GM23338 (cell line): Measurements from ENCODE around the gene ATP10B. TPM values are rescaled to one million over a fixed set of nuclear protein-coding genes. Genes with fewer than 3 reads are reported as not detected.

Experiments used
- ATAC-seq: fragments of 200-7000 bp; cut with Tn5 transposase; 3 replicates; pipeline ENCODE4 v1.9.1; 2020
- DNase-seq: peaks from one replicate; pipeline ENCODE4 v3.0.0-alpha.2; 2015; ENCODE audit warnings: low spot score
- H2AFZ ChIP-seq: fragments of 200-600 bp; sonication (generic); 2 replicates; pipeline ENCODE4 v1.8.0; 2016; ENCODE audit warnings: antibody characterized with exemption, mild to moderate bottlenecking, moderate library complexity
- H3F3A ChIP-seq: fragments of 200-600 bp; sonication (generic); replicated peaks from 2 replicates; pipeline ENCODE4 v1.8.0; 2017; ENCODE audit warnings: antibody characterized with exemption, mixed run types, low read depth
- H3K27ac ChIP-seq: fragments of 200-600 bp; sonication (generic); 2 replicates; pipeline ENCODE4 v1.6.1; 2016; ENCODE audit warnings: low read depth
- H3K27me3 ChIP-seq: fragments of 200-600 bp; sonication (generic); 2 replicates; pipeline ENCODE4 v1.8.0; 2016; ENCODE audit warnings: mild to moderate bottlenecking, mixed run types, moderate library complexity; ENCODE audit not compliant: insufficient read depth
- H3K36me3 ChIP-seq: fragments of 200-600 bp; sonication (generic); 2 replicates; pipeline ENCODE4 v1.8.0; 2016; ENCODE audit warnings: mild to moderate bottlenecking; ENCODE audit not compliant: insufficient read depth
- H3K4me1 ChIP-seq: fragments of 200-600 bp; sonication (generic); 2 replicates; pipeline ENCODE4 v1.8.0; 2016; ENCODE audit warnings: mild to moderate bottlenecking, moderate library complexity; ENCODE audit not compliant: insufficient read depth
- H3K4me2 ChIP-seq: fragments of 200-600 bp; sonication (generic); 2 replicates; pipeline ENCODE4 v1.7.1; 2017; ENCODE audit warnings: mixed run types
- H3K4me3 ChIP-seq: fragments of 200-600 bp; sonication (generic); 2 replicates; pipeline ENCODE4 v1.6.1; 2016; ENCODE audit warnings: mixed run types
- H3K79me2 ChIP-seq: fragments of 200-600 bp; sonication (generic); replicated peaks from 2 replicates; pipeline ENCODE4 v1.8.0; 2017; ENCODE audit warnings: mild to moderate bottlenecking; ENCODE audit not compliant: insufficient read depth
- H3K9me2 ChIP-seq: fragments of 200-600 bp; sonication (generic); 2 replicates; pipeline ENCODE4 v1.8.0; 2017; ENCODE audit not compliant: insufficient read depth
- H4K20me1 ChIP-seq: fragments of 200-600 bp; sonication (generic); replicated peaks from 2 replicates; pipeline ENCODE4 v1.8.0; 2017; ENCODE audit warnings: mild to moderate bottlenecking; ENCODE audit not compliant: insufficient read depth
- H3K27ac Mint-ChIP-seq: 2 replicates; pipeline ENCODE4 v1.8.0; 2020; ENCODE audit warnings: inconsistent platforms, mild to moderate bottlenecking, moderate library complexity, mixed read lengths
- H3K27me3 Mint-ChIP-seq: 3 replicates; pipeline ENCODE4 v1.8.0; 2022; ENCODE audit warnings: low read depth, mild to moderate bottlenecking, moderate library complexity, mixed read lengths, inconsistent platforms; ENCODE audit not compliant: insufficient read depth, poor library complexity
- H3K36me3 Mint-ChIP-seq: 3 replicates; pipeline ENCODE4 v1.8.0; 2021; ENCODE audit warnings: low read depth, mild to moderate bottlenecking, inconsistent platforms, moderate library complexity, mixed read lengths
- H3K4me1 Mint-ChIP-seq: 3 replicates; pipeline ENCODE4 v1.8.0; 2020; ENCODE audit warnings: mild to moderate bottlenecking, inconsistent platforms, mixed read lengths
- H3K4me3 Mint-ChIP-seq: 3 replicates; pipeline ENCODE4 v1.8.0; 2021; ENCODE audit warnings: moderate library complexity, mild to moderate bottlenecking, inconsistent platforms, mixed read lengths
- H3K9me3 Mint-ChIP-seq: 3 replicates; pipeline ENCODE4 v1.8.0; 2020; ENCODE audit warnings: moderate library complexity, mild to moderate bottlenecking, inconsistent platforms, mixed read lengths
- CREB1 ChIP-seq: fragments of 250-450 bp; sonication (Bioruptor Pico); IDR thresholded peaks from 2 replicates; pipeline ENCODE4 v1.5.0; 2020; ENCODE audit warnings: low read depth, mild to moderate bottlenecking, moderate library complexity
- EZH2 ChIP-seq: fragments of 200-600 bp; sonication (generic); IDR thresholded peaks from one replicate; pipeline ENCODE4 v1.8.0; 2017; ENCODE audit warnings: antibody characterized with exemption, mild to moderate bottlenecking, low read depth; ENCODE audit not compliant: unreplicated experiment
- EZH2phosphoT487 ChIP-seq: fragments of 200-600 bp; sonication (generic); IDR thresholded peaks from one replicate; pipeline ENCODE4 v1.8.1; 2018; ENCODE audit warnings: antibody characterized with exemption; ENCODE audit not compliant: unreplicated experiment
- JUNB ChIP-seq: IDR thresholded peaks from one replicate; pipeline ENCODE4 v1.6.1; 2016; ENCODE audit warnings: antibody characterized with exemption; ENCODE audit not compliant: unreplicated experiment
- NANOG ChIP-seq: IDR thresholded peaks from 2 replicates; pipeline ENCODE4 v1.6.1; 2016; ENCODE audit warnings: antibody characterized with exemption, borderline replicate concordance
- STAT1 ChIP-seq: IDR thresholded peaks from one replicate; pipeline ENCODE4 v1.6.1; 2016; ENCODE audit warnings: antibody characterized with exemption; ENCODE audit not compliant: unreplicated experiment
- ZNF114 ChIP-seq: fragments of 250-450 bp; sonication (Bioruptor Pico); IDR thresholded peaks from 2 replicates; pipeline ENCODE4 v1.5.0; 2020; ENCODE audit warnings: mild to moderate bottlenecking, moderate library complexity
- ZNF331 ChIP-seq: fragments of 250-450 bp; sonication (Bioruptor Pico); IDR thresholded peaks from 2 replicates; pipeline ENCODE4 v1.5.0; 2020; ENCODE audit warnings: low read depth, mild to moderate bottlenecking, moderate library complexity
- polyA plus RNA-seq: library from polyadenylated mRNA; unstranded; fragments of >200 nt; fragmentation: Nextera tagmentation; extraction: Ambion mirVana; gene quantifications from 2 replicates; pipeline ENCODE4 v1.2.1, GENCODE V29; 2016
- total RNA-seq: library from RNA; depleted of rRNA; stranded (reverse); fragments of >200 nt; shearing (Covaris generic); gene quantifications from 2 replicates; pipeline ENCODE4 v1.2.3, GENCODE V29; 2014
- TF ChIP-seq, protein P1 (sequence below), 2 experiments: fragments of 200-600 bp in 1 of 2; sonication (generic) in 1 of 2; conservative IDR thresholded peaks; 2 replicates each; pipeline versions ENCODE4 v1.5.1 to v1.6.1; 2016 to 2017; ENCODE audit warnings: antibody characterized with exemption in 2 of 2, low read depth in 2 of 2, mild to moderate bottlenecking in 2 of 2, moderate library complexity in 1 of 2
- TF ChIP-seq, protein P2 (sequence below): IDR thresholded peaks from 2 replicates; pipeline ENCODE4 v1.6.1; 2016; ENCODE audit warnings: antibody characterized with exemption
- TF ChIP-seq, protein P3 (sequence below): IDR thresholded peaks from one replicate; pipeline ENCODE4 v1.6.1; 2018; ENCODE audit warnings: antibody characterized with exemption; ENCODE audit not compliant: unreplicated experiment
- TF ChIP-seq, protein P4 (sequence below): fragments of 250-450 bp; sonication (Bioruptor Pico); IDR thresholded peaks from 2 replicates; pipeline ENCODE4 v1.5.0; 2020; ENCODE audit warnings: mild to moderate bottlenecking, moderate library complexity

Gene ATP10B
- total and polyA plus RNA-seq, 2 experiments from 2014 or later, result 0.11 to 0.14 TPM

DNA sequence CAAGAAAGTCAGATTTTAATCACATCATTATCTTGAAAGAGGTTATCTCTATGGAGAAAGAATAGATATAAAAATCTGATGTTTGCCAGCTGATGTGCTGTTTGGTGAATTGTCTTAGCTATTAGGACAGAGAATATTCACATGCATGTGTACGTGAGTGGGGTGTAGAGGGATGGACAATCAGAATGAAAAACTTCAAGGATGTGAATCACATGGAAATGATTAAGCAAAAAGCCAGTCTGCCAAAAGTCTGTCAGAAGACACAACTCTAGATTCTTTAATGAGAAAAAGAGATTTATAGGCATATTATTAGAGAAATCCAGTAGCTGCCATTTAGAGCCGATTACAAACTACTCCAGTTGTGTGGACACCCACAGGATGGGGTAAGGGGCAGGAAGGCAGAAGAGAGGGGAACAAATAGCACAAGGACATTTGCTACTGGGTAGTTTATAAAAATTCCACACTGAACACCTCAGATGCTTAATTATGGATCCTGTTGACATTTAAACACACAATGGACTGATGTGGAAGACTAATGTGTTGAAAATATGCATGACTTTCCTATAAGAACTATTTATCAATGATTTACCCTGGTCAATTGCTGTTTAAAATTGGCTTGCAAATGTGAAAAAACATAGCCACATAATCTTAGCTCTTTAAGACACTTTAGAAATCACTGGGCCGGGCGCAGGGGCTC is 302.9 kb downstream of the ATP10B start:
- Histone ChIP-seq H3K27me3 (no peaks in the 10 kb centered on the region), H3K4me2 (no peak overlapping the region), H3K9me2 (no peaks in the 10 kb centered on the region; the same call in 1 of the 2 replicates), H3K4me3 (no peak overlapping the region), H3F3A (no peaks in the 10 kb centered on the region), H3K27ac (no peak overlapping the region), H3K36me3 (no peaks in the 10 kb centered on the region), H4K20me1 (no peaks in the 10 kb centered on the region), H2AFZ (no peak overlapping the region), H3K79me2 (no peaks in the 10 kb centered on the region), H3K4me1 (no peaks in the 10 kb centered on the region)
- Mint-ChIP-seq H3K36me3 (no peaks in the 10 kb centered on the region), H3K4me3 (no peak overlapping the region), H3K9me3 (no peaks in the 10 kb centered on the region; the same call in 2 of the 3 replicates), H3K27me3 (peaks cover 5% of the 10 kb centered on the region), H3K4me1 (no peaks in the 10 kb centered on the region), H3K27ac (no peak overlapping the region)
- ATAC-seq, result no peak
- TF ChIP-seq EZH2phosphoT487 (no peak), ZNF331 (CRISPR knock-in tag) (no peak), ZNF114 (CRISPR knock-in tag) (no peak), JUNB (no peak), NANOG (no peak), CREB1 (no peak), EZH2 (no peak), STAT1 (no peak)
- TF ChIP-seq, protein P1, sequence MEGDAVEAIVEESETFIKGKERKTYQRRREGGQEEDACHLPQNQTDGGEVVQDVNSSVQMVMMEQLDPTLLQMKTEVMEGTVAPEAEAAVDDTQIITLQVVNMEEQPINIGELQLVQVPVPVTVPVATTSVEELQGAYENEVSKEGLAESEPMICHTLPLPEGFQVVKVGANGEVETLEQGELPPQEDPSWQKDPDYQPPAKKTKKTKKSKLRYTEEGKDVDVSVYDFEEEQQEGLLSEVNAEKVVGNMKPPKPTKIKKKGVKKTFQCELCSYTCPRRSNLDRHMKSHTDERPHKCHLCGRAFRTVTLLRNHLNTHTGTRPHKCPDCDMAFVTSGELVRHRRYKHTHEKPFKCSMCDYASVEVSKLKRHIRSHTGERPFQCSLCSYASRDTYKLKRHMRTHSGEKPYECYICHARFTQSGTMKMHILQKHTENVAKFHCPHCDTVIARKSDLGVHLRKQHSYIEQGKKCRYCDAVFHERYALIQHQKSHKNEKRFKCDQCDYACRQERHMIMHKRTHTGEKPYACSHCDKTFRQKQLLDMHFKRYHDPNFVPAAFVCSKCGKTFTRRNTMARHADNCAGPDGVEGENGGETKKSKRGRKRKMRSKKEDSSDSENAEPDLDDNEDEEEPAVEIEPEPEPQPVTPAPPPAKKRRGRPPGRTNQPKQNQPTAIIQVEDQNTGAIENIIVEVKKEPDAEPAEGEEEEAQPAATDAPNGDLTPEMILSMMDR (conservative IDR thresholded peaks at IDR 0.05; ENCODE audit: low read depth in 2 of 2), result no peak
- TF ChIP-seq, protein P2, sequence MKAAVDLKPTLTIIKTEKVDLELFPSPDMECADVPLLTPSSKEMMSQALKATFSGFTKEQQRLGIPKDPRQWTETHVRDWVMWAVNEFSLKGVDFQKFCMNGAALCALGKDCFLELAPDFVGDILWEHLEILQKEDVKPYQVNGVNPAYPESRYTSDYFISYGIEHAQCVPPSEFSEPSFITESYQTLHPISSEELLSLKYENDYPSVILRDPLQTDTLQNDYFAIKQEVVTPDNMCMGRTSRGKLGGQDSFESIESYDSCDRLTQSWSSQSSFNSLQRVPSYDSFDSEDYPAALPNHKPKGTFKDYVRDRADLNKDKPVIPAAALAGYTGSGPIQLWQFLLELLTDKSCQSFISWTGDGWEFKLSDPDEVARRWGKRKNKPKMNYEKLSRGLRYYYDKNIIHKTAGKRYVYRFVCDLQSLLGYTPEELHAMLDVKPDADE, result no peak
- TF ChIP-seq, protein P3, sequence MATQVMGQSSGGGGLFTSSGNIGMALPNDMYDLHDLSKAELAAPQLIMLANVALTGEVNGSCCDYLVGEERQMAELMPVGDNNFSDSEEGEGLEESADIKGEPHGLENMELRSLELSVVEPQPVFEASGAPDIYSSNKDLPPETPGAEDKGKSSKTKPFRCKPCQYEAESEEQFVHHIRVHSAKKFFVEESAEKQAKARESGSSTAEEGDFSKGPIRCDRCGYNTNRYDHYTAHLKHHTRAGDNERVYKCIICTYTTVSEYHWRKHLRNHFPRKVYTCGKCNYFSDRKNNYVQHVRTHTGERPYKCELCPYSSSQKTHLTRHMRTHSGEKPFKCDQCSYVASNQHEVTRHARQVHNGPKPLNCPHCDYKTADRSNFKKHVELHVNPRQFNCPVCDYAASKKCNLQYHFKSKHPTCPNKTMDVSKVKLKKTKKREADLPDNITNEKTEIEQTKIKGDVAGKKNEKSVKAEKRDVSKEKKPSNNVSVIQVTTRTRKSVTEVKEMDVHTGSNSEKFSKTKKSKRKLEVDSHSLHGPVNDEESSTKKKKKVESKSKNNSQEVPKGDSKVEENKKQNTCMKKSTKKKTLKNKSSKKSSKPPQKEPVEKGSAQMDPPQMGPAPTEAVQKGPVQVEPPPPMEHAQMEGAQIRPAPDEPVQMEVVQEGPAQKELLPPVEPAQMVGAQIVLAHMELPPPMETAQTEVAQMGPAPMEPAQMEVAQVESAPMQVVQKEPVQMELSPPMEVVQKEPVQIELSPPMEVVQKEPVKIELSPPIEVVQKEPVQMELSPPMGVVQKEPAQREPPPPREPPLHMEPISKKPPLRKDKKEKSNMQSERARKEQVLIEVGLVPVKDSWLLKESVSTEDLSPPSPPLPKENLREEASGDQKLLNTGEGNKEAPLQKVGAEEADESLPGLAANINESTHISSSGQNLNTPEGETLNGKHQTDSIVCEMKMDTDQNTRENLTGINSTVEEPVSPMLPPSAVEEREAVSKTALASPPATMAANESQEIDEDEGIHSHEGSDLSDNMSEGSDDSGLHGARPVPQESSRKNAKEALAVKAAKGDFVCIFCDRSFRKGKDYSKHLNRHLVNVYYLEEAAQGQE, result no peak
- TF ChIP-seq, protein P4, sequence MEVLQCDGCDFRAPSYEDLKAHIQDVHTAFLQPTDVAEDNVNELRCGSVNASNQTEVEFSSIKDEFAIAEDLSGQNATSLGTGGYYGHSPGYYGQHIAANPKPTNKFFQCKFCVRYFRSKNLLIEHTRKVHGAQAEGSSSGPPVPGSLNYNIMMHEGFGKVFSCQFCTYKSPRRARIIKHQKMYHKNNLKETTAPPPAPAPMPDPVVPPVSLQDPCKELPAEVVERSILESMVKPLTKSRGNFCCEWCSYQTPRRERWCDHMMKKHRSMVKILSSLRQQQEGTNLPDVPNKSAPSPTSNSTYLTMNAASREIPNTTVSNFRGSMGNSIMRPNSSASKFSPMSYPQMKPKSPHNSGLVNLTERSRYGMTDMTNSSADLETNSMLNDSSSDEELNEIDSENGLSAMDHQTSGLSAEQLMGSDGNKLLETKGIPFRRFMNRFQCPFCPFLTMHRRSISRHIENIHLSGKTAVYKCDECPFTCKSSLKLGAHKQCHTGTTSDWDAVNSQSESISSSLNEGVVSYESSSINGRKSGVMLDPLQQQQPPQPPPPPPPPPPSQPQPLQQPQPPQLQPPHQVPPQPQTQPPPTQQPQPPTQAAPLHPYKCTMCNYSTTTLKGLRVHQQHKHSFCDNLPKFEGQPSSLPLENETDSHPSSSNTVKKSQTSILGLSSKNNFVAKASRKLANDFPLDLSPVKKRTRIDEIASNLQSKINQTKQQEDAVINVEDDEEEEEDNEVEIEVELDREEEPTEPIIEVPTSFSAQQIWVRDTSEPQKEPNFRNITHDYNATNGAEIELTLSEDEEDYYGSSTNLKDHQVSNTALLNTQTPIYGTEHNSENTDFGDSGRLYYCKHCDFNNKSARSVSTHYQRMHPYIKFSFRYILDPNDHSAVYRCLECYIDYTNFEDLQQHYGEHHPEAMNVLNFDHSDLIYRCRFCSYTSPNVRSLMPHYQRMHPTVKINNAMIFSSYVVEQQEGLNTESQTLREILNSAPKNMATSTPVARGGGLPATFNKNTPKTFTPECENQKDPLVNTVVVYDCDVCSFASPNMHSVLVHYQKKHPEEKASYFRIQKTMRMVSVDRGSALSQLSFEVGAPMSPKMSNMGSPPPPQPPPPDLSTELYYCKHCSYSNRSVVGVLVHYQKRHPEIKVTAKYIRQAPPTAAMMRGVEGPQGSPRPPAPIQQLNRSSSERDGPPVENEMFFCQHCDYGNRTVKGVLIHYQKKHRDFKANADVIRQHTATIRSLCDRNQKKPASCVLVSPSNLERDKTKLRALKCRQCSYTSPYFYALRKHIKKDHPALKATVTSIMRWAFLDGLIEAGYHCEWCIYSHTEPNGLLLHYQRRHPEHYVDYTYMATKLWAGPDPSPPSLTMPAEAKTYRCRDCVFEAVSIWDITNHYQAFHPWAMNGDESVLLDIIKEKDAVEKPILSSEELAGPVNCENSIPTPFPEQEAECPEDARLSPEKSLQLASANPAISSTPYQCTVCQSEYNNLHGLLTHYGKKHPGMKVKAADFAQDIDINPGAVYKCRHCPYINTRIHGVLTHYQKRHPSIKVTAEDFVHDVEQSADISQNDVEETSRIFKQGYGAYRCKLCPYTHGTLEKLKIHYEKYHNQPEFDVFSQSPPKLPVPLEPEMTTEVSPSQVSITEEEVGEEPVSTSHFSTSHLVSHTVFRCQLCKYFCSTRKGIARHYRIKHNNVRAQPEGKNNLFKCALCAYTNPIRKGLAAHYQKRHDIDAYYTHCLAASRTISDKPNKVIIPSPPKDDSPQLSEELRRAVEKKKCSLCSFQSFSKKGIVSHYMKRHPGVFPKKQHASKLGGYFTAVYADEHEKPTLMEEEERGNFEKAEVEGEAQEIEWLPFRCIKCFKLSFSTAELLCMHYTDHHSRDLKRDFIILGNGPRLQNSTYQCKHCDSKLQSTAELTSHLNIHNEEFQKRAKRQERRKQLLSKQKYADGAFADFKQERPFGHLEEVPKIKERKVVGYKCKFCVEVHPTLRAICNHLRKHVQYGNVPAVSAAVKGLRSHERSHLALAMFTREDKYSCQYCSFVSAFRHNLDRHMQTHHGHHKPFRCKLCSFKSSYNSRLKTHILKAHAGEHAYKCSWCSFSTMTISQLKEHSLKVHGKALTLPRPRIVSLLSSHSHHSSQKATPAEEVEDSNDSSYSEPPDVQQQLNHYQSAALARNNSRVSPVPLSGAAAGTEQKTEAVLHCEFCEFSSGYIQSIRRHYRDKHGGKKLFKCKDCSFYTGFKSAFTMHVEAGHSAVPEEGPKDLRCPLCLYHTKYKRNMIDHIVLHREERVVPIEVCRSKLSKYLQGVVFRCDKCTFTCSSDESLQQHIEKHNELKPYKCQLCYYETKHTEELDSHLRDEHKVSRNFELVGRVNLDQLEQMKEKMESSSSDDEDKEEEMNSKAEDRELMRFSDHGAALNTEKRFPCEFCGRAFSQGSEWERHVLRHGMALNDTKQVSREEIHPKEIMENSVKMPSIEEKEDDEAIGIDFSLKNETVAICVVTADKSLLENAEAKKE, result no peak
- DNase-seq, result no peak
